Neuronal stem cell (in vitro differentiated cells): Measurements from ENCODE around the gene COASY.

Source experiments
- DNase-seq: peaks from one replicate; pipeline ENCODE4 v3.0.0-alpha.2; 2013; ENCODE audit warnings: low spot score
- H2AFZ ChIP-seq: one replicate; pipeline ENCODE4 v1.6.1; 2013; ENCODE audit warnings: mild to moderate bottlenecking, low read length, inconsistent platforms
- H2AK5ac ChIP-seq: 2 replicates; pipeline ENCODE4 v1.6.1; 2013; ENCODE audit warnings: low read depth, mild to moderate bottlenecking, inconsistent platforms, low read length, moderate library complexity, mixed read lengths
- H2BK120ac ChIP-seq: 2 replicates; pipeline ENCODE4 v1.6.1; 2013; ENCODE audit warnings: low read depth, mild to moderate bottlenecking, inconsistent platforms, low read length, moderate library complexity, mixed read lengths
- H2BK12ac ChIP-seq: one replicate; pipeline ENCODE4 v1.6.1; 2013; ENCODE audit warnings: low read length, inconsistent platforms
- H2BK15ac ChIP-seq: 2 replicates; pipeline ENCODE4 v1.6.1; 2013; ENCODE audit warnings: mild to moderate bottlenecking, low read length, inconsistent platforms, mixed read lengths
- H2BK5ac ChIP-seq: one replicate; pipeline ENCODE4 v1.6.1; 2013; ENCODE audit warnings: inconsistent platforms, mild to moderate bottlenecking, low read length, moderate library complexity
- H3K14ac ChIP-seq: one replicate; pipeline ENCODE4 v1.6.1; 2013; ENCODE audit warnings: low read length, inconsistent platforms
- H3K18ac ChIP-seq: 2 replicates; pipeline ENCODE4 v1.6.1; 2013; ENCODE audit warnings: low read length, inconsistent platforms
- H3K23ac ChIP-seq: 2 replicates; pipeline ENCODE4 v1.6.1; 2013; ENCODE audit warnings: low read depth, mild to moderate bottlenecking, mixed read lengths, low read length, inconsistent platforms; ENCODE audit not compliant: poor library complexity
- H3K27ac ChIP-seq: replicated peaks from 3 replicates; pipeline ENCODE4 v1.5.1; 2013; ENCODE audit warnings: low read length, inconsistent platforms
- H3K27me3 ChIP-seq, 3 experiments: 2 replicates each; pipeline ENCODE4 v1.6.1; 2013; ENCODE audit warnings: low read length in 3 of 3, mild to moderate bottlenecking in 2 of 3, inconsistent platforms in 1 of 3, low read depth in 1 of 3, mixed read lengths in 1 of 3, moderate library complexity in 1 of 3; ENCODE audit not compliant: control insufficient read depth in 3 of 3, insufficient read depth in 3 of 3
- H3K36me3 ChIP-seq, 2 donors: replicated peaks in 1 of 2; 2 replicates each; pipeline ENCODE4 v1.6.1; 2013; ENCODE audit warnings: low read length in 2 of 2; ENCODE audit not compliant: control insufficient read depth in 2 of 2, insufficient read depth in 2 of 2
- H3K4ac ChIP-seq: 2 replicates; pipeline ENCODE4 v1.6.1; 2013; ENCODE audit warnings: inconsistent platforms, mild to moderate bottlenecking, low read length, moderate library complexity
- H3K4me1 ChIP-seq, 2 donors: 1 replicate in 1 of 2; 2 replicates in 1 of 2; pipeline ENCODE4 v1.6.1; 2013; ENCODE audit warnings: low read length in 2 of 2, low read depth in 1 of 2; ENCODE audit not compliant: control insufficient read depth in 2 of 2, insufficient read depth in 1 of 2
- H3K4me2 ChIP-seq: one replicate; pipeline ENCODE4 v1.6.1; 2013; ENCODE audit warnings: mild to moderate bottlenecking, low read length, inconsistent platforms; ENCODE audit not compliant: insufficient read depth, poor library complexity, severe bottlenecking
- H3K4me3 ChIP-seq, 2 donors: 2 replicates each; pipeline ENCODE4 v1.5.1; 2013; ENCODE audit warnings: low read length in 2 of 2, mild to moderate bottlenecking in 2 of 2, inconsistent platforms in 1 of 2, moderate library complexity in 1 of 2
- H3K79me1 ChIP-seq: one replicate; pipeline ENCODE4 v1.6.1; 2013; ENCODE audit warnings: low read depth, mild to moderate bottlenecking, inconsistent platforms, low read length, moderate library complexity
- H3K9ac ChIP-seq: one replicate; pipeline ENCODE4 v1.6.1; 2013; ENCODE audit warnings: mild to moderate bottlenecking, low read depth, low read length, inconsistent platforms; ENCODE audit not compliant: poor library complexity
- H3K9me3 ChIP-seq, 2 donors: replicated peaks in 1 of 2; 2 replicates each; pipeline versions ENCODE3 to v1.6.1; 2013; ENCODE audit warnings: low read length in 2 of 2, mild to moderate bottlenecking in 2 of 2, inconsistent platforms in 1 of 2, low read depth in 1 of 2, mixed read lengths in 1 of 2, moderate library complexity in 1 of 2; ENCODE audit not compliant: control insufficient read depth in 2 of 2, insufficient read depth in 1 of 2
- H4K8ac ChIP-seq: one replicate; pipeline ENCODE4 v1.6.1; 2013; ENCODE audit warnings: low read depth, mild to moderate bottlenecking, inconsistent platforms, low read length, moderate library complexity
- H4K91ac ChIP-seq: one replicate; pipeline ENCODE4 v1.6.1; 2013; ENCODE audit warnings: low read length, low read depth, mild to moderate bottlenecking, inconsistent platforms; ENCODE audit not compliant: poor library complexity
- WGBS, 2 donors: extraction: QIAGEN DNeasy Blood & Tissue Kit; methylation state at CpG; one replicate each; pipeline ENCODE4 v1.1.7; 2013; ENCODE audit warnings: missing lambda C conversion rate in 2 of 2, mixed read lengths in 1 of 2; ENCODE audit not compliant: insufficient read length in 2 of 2, insufficient replicate concordance in 1 of 2; ENCODE audit errors: extremely low coverage in 2 of 2; 5-methylcytosine and 5-hydroxymethylcytosine counted together

The COASY gene

GRCh38 chr17:42577140-42577531 is 15.2 kb downstream of the COASY start:
- Histone ChIP-seq H3K18ac (peak overlapping the region; percentile 85), H4K8ac (no peak overlapping the region), H2BK12ac (no peak overlapping the region), H2BK15ac (no peak overlapping the region), H3K27me3 (no peaks in the 10 kb centered on the region), H3K27ac (peak overlapping the region; percentile 38), H3K9ac (peak overlapping the region; percentile 94), H2BK5ac (peak overlapping the region; percentile 2), H3K9me3 (no peaks in the 10 kb centered on the region), H3K79me1 (peaks cover 3% of the 10 kb centered on the region), H2AFZ (peak overlapping the region; percentile 94), H3K4me1 (peaks cover 0 to 12% of the 10 kb centered on the region in 2 donors), H2BK120ac (no peak overlapping the region), H3K23ac (peak overlapping the region; percentile 29), H3K36me3 (peaks cover 34 to 78% of the 10 kb centered on the region in 2 donors), H2AK5ac (no peak overlapping the region), H3K4me2 (peak overlapping the region; percentile 67), H3K14ac (no peak overlapping the region), H3K4ac (no peak overlapping the region), H4K91ac (no peak overlapping the region), H3K4me3 (peak overlapping the region; percentile 83 to 98)
- DNase-seq, result peak; percentile 26
- WGBS, 2 donors, result no CpG with 5 or more reads among the region's 18 CpGs

- Histone ChIP-seq H3K27ac (peak within 1 kb of the TSS; percentile 60), H2AFZ (peak within 1 kb of the TSS; percentile 94), H2BK5ac (peak within 1 kb of the TSS; percentile 2), H3K14ac (no peak within 1 kb of the TSS), H4K8ac (no peak within 1 kb of the TSS), H3K79me1 (peaks cover 3% of the 10 kb centered on the region), H3K9ac (peak within 1 kb of the TSS; percentile 94), H3K4me2 (peak within 1 kb of the TSS; percentile 67), H3K36me3 (peaks cover 35 to 78% of the 10 kb centered on the region in 2 donors), H3K27me3 (no peaks in the 10 kb centered on the region), H3K4me3 (peak within 1 kb of the TSS; percentile 92 to 98), H4K91ac (no peak within 1 kb of the TSS), H3K4ac (no peak within 1 kb of the TSS), H3K23ac (peak within 1 kb of the TSS; percentile 29), H2BK12ac (no peak within 1 kb of the TSS), H2BK120ac (no peak within 1 kb of the TSS), H2BK15ac (no peak within 1 kb of the TSS), H3K9me3 (peaks cover 0 to 1% of the 10 kb centered on the region in 2 donors), H3K4me1 (peaks cover 0 to 12% of the 10 kb centered on the region in 2 donors), H2AK5ac (no peak within 1 kb of the TSS), H3K18ac (peak within 1 kb of the TSS; percentile 85)
- peak; percentile 88 for DNase-seq
- no CpG with 5 or more reads among the region's 52 CpGs for WGBS, 2 donors
Observed at GRCh38 chr17:42577532-42578281, 15.8 kb downstream of the COASY start, which contains the start of gene PSMC3IP. Gene PSMC3IP (minus strand): TSS chr17:42577729. CDS start chr17:42577686, 43 bp downstream.

DNA sequence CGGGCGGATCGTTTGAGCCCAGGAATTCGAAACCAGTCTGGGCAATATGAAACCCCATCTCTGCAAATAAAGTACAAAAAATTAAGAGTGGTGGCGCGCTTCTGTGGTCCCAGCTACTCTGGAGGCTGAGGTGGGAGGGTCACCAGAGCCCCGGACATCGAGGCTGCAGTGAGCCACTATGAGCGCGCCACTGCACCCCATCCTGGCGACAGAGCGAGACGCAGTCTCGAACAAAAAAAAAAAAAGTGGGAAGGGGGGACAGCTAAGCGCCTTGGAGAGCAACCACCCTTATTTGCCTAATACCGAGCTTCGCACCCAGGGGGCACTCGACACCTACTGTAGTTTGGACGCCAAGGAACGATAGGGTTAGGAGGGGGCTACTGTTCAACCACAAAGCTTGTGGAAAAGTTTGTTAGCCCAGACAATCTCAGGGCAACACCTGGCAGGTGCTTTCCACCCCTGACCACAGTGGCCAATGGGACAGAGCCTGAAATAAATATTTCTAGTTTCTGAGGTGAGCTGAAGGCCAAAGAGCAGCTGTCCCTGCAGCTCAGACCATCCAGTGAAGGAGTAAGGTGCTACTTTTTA is 16.4 kb downstream of the COASY start:
- peak overlapping the region; percentile 94 for H2AFZ ChIP-seq
- no peak overlapping the region for H4K91ac ChIP-seq
- no peak overlapping the region for H4K8ac ChIP-seq
- H3K27me3 ChIP-seq, result no peaks in the 10 kb centered on the region
- no peak overlapping the region for H2BK15ac ChIP-seq
- H3K9me3 ChIP-seq, result peaks cover 0 to 1% of the 10 kb centered on the region in 2 donors
- H2BK12ac ChIP-seq, result no peak overlapping the region
- H3K36me3 ChIP-seq, result peaks cover 31 to 78% of the 10 kb centered on the region in 2 donors
- no peak overlapping the region for H3K18ac ChIP-seq
- H2BK5ac ChIP-seq, result peak overlapping the region; percentile 2
- peaks cover 0 to 12% of the 10 kb centered on the region in 2 donors for H3K4me1 ChIP-seq
- H2AK5ac ChIP-seq, result no peak overlapping the region
- H3K9ac ChIP-seq, result no peak overlapping the region
- DNase-seq, result peak; percentile 79
- H3K4me3 ChIP-seq, result peak overlapping the region; percentile 92 to 98
- WGBS, 2 donors, result no CpG with 5 or more reads among the region's 20 CpGs
- H3K27ac ChIP-seq, result peak overlapping the region; percentile 60
- peaks cover 3% of the 10 kb centered on the region for H3K79me1 ChIP-seq
- peak overlapping the region; percentile 67 for H3K4me2 ChIP-seq
- H3K23ac ChIP-seq, result no peak overlapping the region
- H3K4ac ChIP-seq, result no peak overlapping the region
- H2BK120ac ChIP-seq, result no peak overlapping the region
- no peak overlapping the region for H3K14ac ChIP-seq
